ENCODE measurements around the gene RPS19BP1.

DNA sequence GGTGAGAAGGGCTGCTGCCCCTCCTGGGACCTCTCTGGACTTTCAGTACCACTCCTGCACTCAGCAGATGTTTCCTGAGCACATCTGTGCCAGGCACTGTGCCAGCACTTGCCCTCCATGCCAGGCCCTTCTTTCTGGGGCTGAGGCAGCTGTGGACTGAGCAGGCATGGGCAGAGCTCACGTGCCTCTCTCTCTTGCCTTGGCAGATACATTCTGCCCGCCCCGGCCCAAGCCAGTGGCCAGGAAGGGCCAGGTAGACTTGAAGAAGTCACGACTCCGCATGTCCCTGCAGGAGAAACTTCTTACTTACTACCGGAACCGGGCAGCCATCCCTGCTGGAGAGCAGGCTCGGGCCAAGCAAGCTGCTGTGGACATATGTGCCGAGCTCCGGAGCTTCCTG, 20.5 kb downstream of the RPS19BP1 start:
- TF ChIP-seq, protein P1, sequence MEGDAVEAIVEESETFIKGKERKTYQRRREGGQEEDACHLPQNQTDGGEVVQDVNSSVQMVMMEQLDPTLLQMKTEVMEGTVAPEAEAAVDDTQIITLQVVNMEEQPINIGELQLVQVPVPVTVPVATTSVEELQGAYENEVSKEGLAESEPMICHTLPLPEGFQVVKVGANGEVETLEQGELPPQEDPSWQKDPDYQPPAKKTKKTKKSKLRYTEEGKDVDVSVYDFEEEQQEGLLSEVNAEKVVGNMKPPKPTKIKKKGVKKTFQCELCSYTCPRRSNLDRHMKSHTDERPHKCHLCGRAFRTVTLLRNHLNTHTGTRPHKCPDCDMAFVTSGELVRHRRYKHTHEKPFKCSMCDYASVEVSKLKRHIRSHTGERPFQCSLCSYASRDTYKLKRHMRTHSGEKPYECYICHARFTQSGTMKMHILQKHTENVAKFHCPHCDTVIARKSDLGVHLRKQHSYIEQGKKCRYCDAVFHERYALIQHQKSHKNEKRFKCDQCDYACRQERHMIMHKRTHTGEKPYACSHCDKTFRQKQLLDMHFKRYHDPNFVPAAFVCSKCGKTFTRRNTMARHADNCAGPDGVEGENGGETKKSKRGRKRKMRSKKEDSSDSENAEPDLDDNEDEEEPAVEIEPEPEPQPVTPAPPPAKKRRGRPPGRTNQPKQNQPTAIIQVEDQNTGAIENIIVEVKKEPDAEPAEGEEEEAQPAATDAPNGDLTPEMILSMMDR (IDR thresholded peaks at IDR 0.05; ENCODE audit: low read depth, low read length, poor library complexity, severe bottlenecking), result no peak
- TF ChIP-seq EZH2phosphoT487 (IDR thresholded peaks at IDR 0.05; ENCODE audit: borderline replicate concordance, low read length), result no peak

Measured in DOHH2 (cell line).